CD4-positive, CD25-positive, alpha-beta regulatory T cell (primary cell): ENCODE data around the gene DDX31. TPM values are rescaled to one million over a fixed set of nuclear protein-coding genes. Genes with fewer than 3 reads are reported as not detected.

Experiments
- ATAC-seq, 2 donors: fragments of 150-1000 bp; cut with Tn5 transposase; one replicate each; pipeline ENCODE4 v1.10.0; 2021; ENCODE audit warnings: low read depth in 2 of 2, moderate number of reproducible peaks in 2 of 2, moderate library complexity in 1 of 2
- DNase-seq, 3 donors: peaks; one replicate each; pipeline versions ENCODE4 v3.0.0 to v3.0.0-alpha.2; 2012 to 2022; ENCODE audit warnings: mixed read lengths in 1 of 3
- H3K27ac ChIP-seq: one replicate; pipeline ENCODE4 v1.7.0; 2013; ENCODE audit warnings: mild to moderate bottlenecking, low read length; ENCODE audit not compliant: insufficient read depth, poor library complexity, severe bottlenecking
- H3K27me3 ChIP-seq: one replicate; pipeline ENCODE4 v1.7.0; 2013; ENCODE audit warnings: low read length; ENCODE audit not compliant: control insufficient read depth, insufficient read depth
- H3K36me3 ChIP-seq: one replicate; pipeline ENCODE4 v1.7.0; 2013; ENCODE audit warnings: mild to moderate bottlenecking, low read length, moderate library complexity; ENCODE audit not compliant: control insufficient read depth, insufficient read depth
- H3K4me1 ChIP-seq: 2 replicates; pipeline ENCODE4 v1.7.0; 2013; ENCODE audit warnings: mild to moderate bottlenecking, low read length; ENCODE audit not compliant: insufficient read depth, control insufficient read depth, poor library complexity, severe bottlenecking
- H3K4me3 ChIP-seq: one replicate; pipeline ENCODE4 v1.7.0; 2013; ENCODE audit warnings: low read depth, mild to moderate bottlenecking, low read length, moderate library complexity
- H3K9me3 ChIP-seq, 2 experiments: 1 replicate in 1 of 2; 2 replicates in 1 of 2; pipeline ENCODE4 v1.7.0; 2013; ENCODE audit warnings: low read length in 2 of 2, mild to moderate bottlenecking in 1 of 2, moderate library complexity in 1 of 2; ENCODE audit not compliant: control insufficient read depth in 2 of 2
- H3K27ac Mint-ChIP-seq, 3 donors: one replicate each; pipeline ENCODE4 v1.8.0; 2020 to 2022; ENCODE audit warnings: mild to moderate bottlenecking in 3 of 3, mixed read lengths in 3 of 3, moderate library complexity in 2 of 3
- H3K27me3 Mint-ChIP-seq: one replicate; pipeline ENCODE4 v1.8.0; 2022; ENCODE audit warnings: mild to moderate bottlenecking, mixed read lengths
- H3K36me3 Mint-ChIP-seq: one replicate; pipeline ENCODE4 v1.8.0; 2020; ENCODE audit warnings: mixed read lengths
- H3K4me1 Mint-ChIP-seq, 4 donors: one replicate each; pipeline ENCODE4 v1.8.0; 2020 to 2022; ENCODE audit warnings: mixed read lengths in 4 of 4, mild to moderate bottlenecking in 1 of 4
- H3K4me3 Mint-ChIP-seq, 4 donors: one replicate each; pipeline ENCODE4 v1.8.0; 2020 to 2022; ENCODE audit warnings: mild to moderate bottlenecking in 4 of 4, mixed read lengths in 4 of 4, moderate library complexity in 3 of 4
- H3K9me3 Mint-ChIP-seq, 7 donors: one replicate each; pipeline ENCODE4 v1.8.0; 2020 to 2022; ENCODE audit warnings: mixed read lengths in 7 of 7, mild to moderate bottlenecking in 3 of 7, moderate library complexity in 2 of 7
- polyA plus RNA-seq, 4 donors: library from polyadenylated mRNA; unstranded; fragments of 300-500 nt; fragmentation: Illumina TruSeq; gene quantifications; one replicate each; pipeline ENCODE4 v1.2.3, GENCODE V29; 2021
- total RNA-seq: library from RNA; stranded (reverse); gene quantifications from one replicate; pipeline ENCODE4 v1.2.3, GENCODE V29; 2022

Gene DDX31
- total and polyA plus RNA-seq, 5 donors from 2014 or later = 7.1 to 12.1 (median 7.3) TPM

DNA sequence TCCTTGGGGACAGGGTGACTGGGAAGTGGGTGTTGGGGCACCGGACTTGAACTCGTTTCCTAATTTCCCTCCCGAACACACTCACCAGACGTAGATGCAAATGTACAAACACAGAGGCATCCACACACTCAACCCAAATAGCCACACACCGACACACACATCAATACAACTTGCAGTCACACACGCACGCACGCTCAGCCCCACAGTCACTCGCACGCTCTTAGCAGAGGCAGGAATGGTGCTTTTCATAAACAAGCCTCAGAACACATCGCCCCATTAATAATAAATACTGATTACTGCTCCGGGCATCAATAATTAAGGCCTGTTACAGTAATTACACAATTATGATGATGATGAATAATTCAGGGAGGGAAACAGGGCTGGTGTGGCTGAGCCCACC is 81.7 kb downstream of the DDX31 start:
- H3K27me3 ChIP-seq = peaks cover 22% of the 10 kb centered on the region
- peaks cover 0 to 11% (median 7%) of the 10 kb centered on the region in 4 donors for H3K4me1 Mint-ChIP-seq

DNA sequence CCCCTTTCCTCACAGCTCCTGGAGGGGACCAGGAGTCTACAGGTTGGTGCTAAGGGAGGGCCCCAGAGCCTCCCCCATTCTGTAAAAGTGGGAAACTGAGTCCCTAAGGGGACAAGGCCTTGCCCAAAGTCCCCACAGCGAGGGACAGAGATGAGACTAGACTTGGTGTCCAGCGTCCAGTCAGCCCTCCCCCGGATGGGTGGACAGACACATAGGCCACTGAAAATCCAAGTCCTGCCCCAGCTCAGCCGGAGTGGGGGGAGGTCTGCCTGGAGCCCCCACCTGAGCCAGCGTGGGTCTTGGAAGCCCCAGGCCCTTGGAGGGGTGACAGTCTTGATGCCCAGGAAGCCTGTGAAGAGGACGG is 82.2 kb downstream of the DDX31 start:
- H3K36me3 Mint-ChIP-seq = peaks cover 3% of the 10 kb centered on the region
- Histone ChIP-seq H3K4me3 (no peak overlapping the region), H3K4me1 (peaks cover 4% of the 10 kb centered on the region), H3K27ac (no peak overlapping the region), H3K27me3 (peaks cover 22% of the 10 kb centered on the region), H3K9me3 (no peaks in the 10 kb centered on the region), H3K36me3 (no peaks in the 10 kb centered on the region)
- H3K9me3 Mint-ChIP-seq = peaks cover 0 to 1% (median 0%) of the 10 kb centered on the region in 7 donors
- no peak overlapping the region for H3K27ac Mint-ChIP-seq
- DNase-seq (no peak), ATAC-seq (no peak)
- peaks cover 81% of the 10 kb centered on the region for H3K27me3 Mint-ChIP-seq
- H3K4me3 Mint-ChIP-seq = no peak overlapping the region
- peaks cover 0 to 11% (median 7%) of the 10 kb centered on the region in 4 donors for H3K4me1 Mint-ChIP-seq

More for the DNA sequence above, 81.7 kb downstream of the DDX31 start:
- Mint-ChIP-seq H3K4me3 (no peak overlapping the region), H3K27me3 (peaks cover 80% of the 10 kb centered on the region), H3K9me3 (peaks cover 0 to 1% (median 0%) of the 10 kb centered on the region in 7 donors), H3K36me3 (peaks cover 5% of the 10 kb centered on the region), H3K27ac (peak overlapping the region in 1 of 3 donors; percentile 57)
- ATAC-seq (no peak), DNase-seq (no peak)
- Histone ChIP-seq H3K4me1 (peaks cover 4% of the 10 kb centered on the region), H3K9me3 (no peaks in the 10 kb centered on the region), H3K27ac (no peak overlapping the region), H3K36me3 (no peaks in the 10 kb centered on the region), H3K4me3 (no peak overlapping the region)

DNA sequence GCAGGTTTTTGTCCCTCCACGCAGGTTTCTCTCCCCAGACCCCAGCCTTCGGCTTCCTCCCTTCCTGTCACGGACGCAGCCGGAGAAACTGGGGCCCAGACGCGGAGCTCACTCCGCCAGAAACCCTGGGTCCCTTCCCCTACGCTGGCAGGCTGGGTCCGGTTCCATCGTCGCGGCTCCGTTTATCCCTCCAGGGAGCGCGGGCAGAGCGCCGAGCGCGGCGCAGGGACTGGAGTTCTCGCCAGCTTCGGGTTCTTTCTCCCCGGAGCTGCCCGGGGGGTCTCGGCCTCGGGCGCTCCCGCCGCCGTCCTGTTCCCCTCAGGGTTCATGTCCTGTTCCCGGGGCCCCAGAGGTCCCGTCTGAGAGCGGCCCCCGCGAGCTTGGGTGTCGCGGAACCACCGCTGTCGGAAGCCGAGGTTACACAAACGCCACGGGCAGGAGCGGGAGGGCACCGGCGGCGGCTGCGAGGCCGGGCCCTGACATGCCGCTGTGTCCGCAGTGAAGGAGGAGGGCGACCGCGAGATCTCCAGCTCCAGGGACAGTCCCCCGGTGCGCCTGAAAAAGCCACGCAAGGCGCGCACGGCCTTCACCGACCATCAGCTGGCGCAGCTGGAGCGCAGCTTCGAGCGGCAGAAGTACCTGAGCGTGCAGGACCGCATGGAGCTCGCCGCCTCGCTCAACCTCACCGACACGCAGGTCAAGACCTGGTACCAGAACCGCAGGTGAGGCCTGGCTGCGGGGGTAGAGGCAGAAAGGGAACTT is 82.8 kb downstream of the DDX31 start:
- DNase-seq (no peak), ATAC-seq (no peak)
- Histone ChIP-seq H3K36me3 (no peaks in the 10 kb centered on the region), H3K4me3 (no peak overlapping the region), H3K27me3 (peaks cover 22% of the 10 kb centered on the region), H3K27ac (no peak overlapping the region), H3K4me1 (peaks cover 4% of the 10 kb centered on the region), H3K9me3 (no peaks in the 10 kb centered on the region)
- Mint-ChIP-seq H3K27ac (no peak overlapping the region), H3K36me3 (no peaks in the 10 kb centered on the region), H3K27me3 (peaks cover 79% of the 10 kb centered on the region), H3K4me1 (peaks cover 0 to 11% (median 7%) of the 10 kb centered on the region in 4 donors), H3K9me3 (peaks cover 0 to 1% (median 0%) of the 10 kb centered on the region in 7 donors), H3K4me3 (no peak overlapping the region)

- no peak for ATAC-seq
- Mint-ChIP-seq H3K4me1 (peaks cover 0 to 15% (median 7%) of the 10 kb centered on the region in 4 donors), H3K36me3 (no peaks in the 10 kb centered on the region), H3K4me3 (peak overlapping the region in 1 of 4 donors; percentile 17), H3K27ac (no peak overlapping the region), H3K27me3 (peaks cover 79% of the 10 kb centered on the region), H3K9me3 (peaks cover 0 to 7% (median 0%) of the 10 kb centered on the region in 7 donors)
- H3K27me3 ChIP-seq = peaks cover 22% of the 10 kb centered on the region
- peaks cover 12% of the 10 kb centered on the region for H3K4me1 ChIP-seq
- no peaks in the 10 kb centered on the region for H3K9me3 ChIP-seq
- no peaks in the 10 kb centered on the region for H3K36me3 ChIP-seq
- H3K4me3 ChIP-seq = no peak overlapping the region
- no peak overlapping the region for H3K27ac ChIP-seq
- no peak for DNase-seq
Observed at GRCh38 chr9:132585954-132586829, 83.6 kb downstream of the DDX31 start.

GRCh38 chr9:132584601-132585560 is 84.9 kb downstream of the DDX31 start:
- Mint-ChIP-seq H3K9me3 (peaks cover 0 to 9% (median 0%) of the 10 kb centered on the region in 7 donors), H3K36me3 (no peaks in the 10 kb centered on the region), H3K27me3 (peaks cover 83% of the 10 kb centered on the region), H3K4me3 (no peak overlapping the region), H3K27ac (no peak overlapping the region), H3K4me1 (peaks cover 0 to 17% (median 8%) of the 10 kb centered on the region in 4 donors)
- ATAC-seq = no peak
- no peak for DNase-seq
- Histone ChIP-seq H3K4me3 (no peak overlapping the region), H3K27me3 (peaks cover 22% of the 10 kb centered on the region), H3K9me3 (no peaks in the 10 kb centered on the region), H3K36me3 (no peaks in the 10 kb centered on the region), H3K4me1 (peaks cover 11% of the 10 kb centered on the region), H3K27ac (no peak overlapping the region)

GRCh38 chr9:132583584-132584304 is 86.0 kb downstream of the DDX31 start:
- ATAC-seq (no peak), DNase-seq (no peak)
- Mint-ChIP-seq H3K4me1 (peaks cover 0 to 17% (median 8%) of the 10 kb centered on the region in 4 donors), H3K27ac (no peak overlapping the region), H3K27me3 (peaks cover 85% of the 10 kb centered on the region), H3K9me3 (peaks cover 0 to 9% (median 0%) of the 10 kb centered on the region in 7 donors), H3K4me3 (no peak overlapping the region), H3K36me3 (no peaks in the 10 kb centered on the region)
- Histone ChIP-seq H3K4me3 (no peak overlapping the region), H3K27me3 (peaks cover 28% of the 10 kb centered on the region), H3K36me3 (no peaks in the 10 kb centered on the region), H3K4me1 (peaks cover 11% of the 10 kb centered on the region), H3K9me3 (peaks cover 0 to 2% of the 10 kb centered on the region in 2 experiments), H3K27ac (no peak overlapping the region)
